Gastroesophageal sphincter (tissue), 4 donors: ENCODE measurements around the gene ESCO1. TPM values are rescaled to one million over a fixed set of nuclear protein-coding genes. Genes with fewer than 3 reads are reported as not detected.

ENCODE experiments used
- ATAC-seq: fragments of 150-250 bp; one replicate; pipeline ENCODE4 v1.9.1; 2016; ENCODE audit warnings: mild to moderate bottlenecking, moderate library complexity
- H3K27ac ChIP-seq, 4 donors: fragments of 200-600 bp; sonication (generic) in 3 of 4; 1 replicate in 3 of 4; 2 replicates in 1 of 4; pipeline ENCODE4 v1.5.1; 2016 to 2019
- H3K27me3 ChIP-seq: fragments of 200-600 bp; sonication (generic); one replicate; pipeline ENCODE4 v1.5.1; 2019
- H3K36me3 ChIP-seq, 2 donors: fragments of 200-600 bp; sonication (generic); one replicate each; pipeline ENCODE4 v1.5.1; 2019; ENCODE audit warnings: control low read depth in 1 of 2
- H3K4me1 ChIP-seq, 3 donors: fragments of 200-600 bp; sonication (generic); 1 replicate in 2 of 3; 2 replicates in 1 of 3; pipeline ENCODE4 v1.5.1; 2016 to 2019; ENCODE audit warnings: control low read depth in 2 of 3
- H3K4me3 ChIP-seq, 2 donors: fragments of 200-600 bp; sonication (generic); one replicate each; pipeline ENCODE4 v1.5.1; 2019; ENCODE audit warnings: mild to moderate bottlenecking in 1 of 2, moderate library complexity in 1 of 2
- H3K9me3 ChIP-seq, 3 donors: fragments of 200-600 bp; sonication (generic); one replicate each; pipeline ENCODE4 v1.5.1; 2017 to 2019; ENCODE audit warnings: control low read depth in 2 of 3
- EP300 ChIP-seq: sonication (generic); formaldehyde crosslinking; IDR thresholded peaks from one replicate; pipeline ENCODE4 v1.6.1; 2017; ENCODE audit warnings: antibody characterized with exemption, mild to moderate bottlenecking
- POLR2A ChIP-seq, 2 donors: fragments of 450-650 bp; IDR thresholded peaks; one replicate each; pipeline ENCODE4 v1.6.1; 2017; ENCODE audit warnings: antibody characterized with exemption in 2 of 2, mild to moderate bottlenecking in 2 of 2, moderate library complexity in 1 of 2
- POLR2AphosphoS5 ChIP-seq: sonication (generic); formaldehyde crosslinking; IDR thresholded peaks from one replicate; pipeline ENCODE4 v1.6.1; 2017; ENCODE audit warnings: antibody characterized with exemption
- WGBS, 2 donors: methylation state at CpG; one replicate each; pipeline ENCODE4 v1.1.5; 2018; ENCODE audit warnings: low coverage in 1 of 2; 5-methylcytosine and 5-hydroxymethylcytosine counted together
- total RNA-seq, 4 donors: library from RNA; depleted of rRNA; stranded (reverse); fragments of >200 nt; gene quantifications; one replicate each; pipeline ENCODE4 v1.1.0, GENCODE V29; 2016
- TF ChIP-seq, protein P1 (sequence below), 4 experiments: fragments of 200-600 bp in 2 of 4; fragments of 450-650 bp in 2 of 4; sonication (generic) in 1 of 4; IDR thresholded peaks; one replicate each; pipeline ENCODE4 v1.5.1; 2017 to 2019; ENCODE audit warnings: antibody characterized with exemption in 4 of 4, mild to moderate bottlenecking in 2 of 4, moderate library complexity in 2 of 4

ESCO1 gene
- total RNA-seq, 4 donors from 2014 or later, result 13.2 to 23.4 (median 19.1) TPM

GRCh38 chr18:21502661-21503060, 97.8 kb downstream of the ESCO1 start:
- Histone ChIP-seq H3K9me3 (no peaks in the 10 kb centered on the region), H3K27me3 (no peaks in the 10 kb centered on the region), H3K4me3 (no peak overlapping the region), H3K4me1 (peaks cover 0 to 11% (median 0%) of the 10 kb centered on the region in 3 donors), H3K27ac (no peak overlapping the region), H3K36me3 (peaks cover 0 to 2% of the 10 kb centered on the region in 2 donors)
- no peak for TF ChIP-seq POLR2AphosphoS5
- TF ChIP-seq POLR2A (IDR thresholded peaks at IDR 0.05), result no peak
- no peak for TF ChIP-seq EP300
- TF ChIP-seq, protein P1, sequence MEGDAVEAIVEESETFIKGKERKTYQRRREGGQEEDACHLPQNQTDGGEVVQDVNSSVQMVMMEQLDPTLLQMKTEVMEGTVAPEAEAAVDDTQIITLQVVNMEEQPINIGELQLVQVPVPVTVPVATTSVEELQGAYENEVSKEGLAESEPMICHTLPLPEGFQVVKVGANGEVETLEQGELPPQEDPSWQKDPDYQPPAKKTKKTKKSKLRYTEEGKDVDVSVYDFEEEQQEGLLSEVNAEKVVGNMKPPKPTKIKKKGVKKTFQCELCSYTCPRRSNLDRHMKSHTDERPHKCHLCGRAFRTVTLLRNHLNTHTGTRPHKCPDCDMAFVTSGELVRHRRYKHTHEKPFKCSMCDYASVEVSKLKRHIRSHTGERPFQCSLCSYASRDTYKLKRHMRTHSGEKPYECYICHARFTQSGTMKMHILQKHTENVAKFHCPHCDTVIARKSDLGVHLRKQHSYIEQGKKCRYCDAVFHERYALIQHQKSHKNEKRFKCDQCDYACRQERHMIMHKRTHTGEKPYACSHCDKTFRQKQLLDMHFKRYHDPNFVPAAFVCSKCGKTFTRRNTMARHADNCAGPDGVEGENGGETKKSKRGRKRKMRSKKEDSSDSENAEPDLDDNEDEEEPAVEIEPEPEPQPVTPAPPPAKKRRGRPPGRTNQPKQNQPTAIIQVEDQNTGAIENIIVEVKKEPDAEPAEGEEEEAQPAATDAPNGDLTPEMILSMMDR (IDR thresholded peaks at IDR 0.05), result no peak
- no peak for ATAC-seq
- WGBS, 2 donors, result 76% methylated on average over 6 of the region's 7 CpGs; no CpG with 5 or more reads in 1 of the 2 donors

DNA sequence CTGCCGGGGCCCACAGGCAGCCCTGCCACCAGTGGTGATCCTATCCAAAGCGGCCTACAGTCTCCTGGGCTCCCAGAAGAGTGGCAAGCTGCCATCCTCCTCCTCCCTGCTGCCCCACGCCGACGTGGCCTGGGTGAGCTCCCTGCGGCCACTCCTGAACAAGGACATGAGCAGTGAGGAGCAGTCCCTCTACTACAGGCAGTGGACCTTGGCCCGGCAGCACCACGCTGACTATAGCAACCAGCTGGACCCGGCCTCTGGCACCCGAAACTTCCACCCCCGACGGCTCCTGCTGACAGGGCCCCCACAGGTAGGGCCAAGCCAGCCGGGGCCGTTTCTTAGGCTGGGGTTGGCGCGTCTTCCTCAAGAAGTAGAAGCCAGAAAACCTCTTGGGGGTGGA, 100.5 kb downstream of the ESCO1 start:
- no peak overlapping the region for H3K4me3 ChIP-seq
- peaks cover 0 to 24% (median 0%) of the 10 kb centered on the region in 3 donors for H3K4me1 ChIP-seq
- no peaks in the 10 kb centered on the region for H3K9me3 ChIP-seq
- no CpG with 5 or more reads among the region's 16 CpGs for WGBS, 2 donors
- TF ChIP-seq EP300 (no peak), POLR2AphosphoS5 (no peak), POLR2A (IDR thresholded peaks at IDR 0.05) (no peak)
- TF ChIP-seq, protein P1 (IDR thresholded peaks at IDR 0.05), result no peak
- no peak for ATAC-seq
- H3K27ac ChIP-seq, result no peak overlapping the region
- no peaks in the 10 kb centered on the region for H3K36me3 ChIP-seq
- H3K27me3 ChIP-seq, result no peaks in the 10 kb centered on the region

DNA sequence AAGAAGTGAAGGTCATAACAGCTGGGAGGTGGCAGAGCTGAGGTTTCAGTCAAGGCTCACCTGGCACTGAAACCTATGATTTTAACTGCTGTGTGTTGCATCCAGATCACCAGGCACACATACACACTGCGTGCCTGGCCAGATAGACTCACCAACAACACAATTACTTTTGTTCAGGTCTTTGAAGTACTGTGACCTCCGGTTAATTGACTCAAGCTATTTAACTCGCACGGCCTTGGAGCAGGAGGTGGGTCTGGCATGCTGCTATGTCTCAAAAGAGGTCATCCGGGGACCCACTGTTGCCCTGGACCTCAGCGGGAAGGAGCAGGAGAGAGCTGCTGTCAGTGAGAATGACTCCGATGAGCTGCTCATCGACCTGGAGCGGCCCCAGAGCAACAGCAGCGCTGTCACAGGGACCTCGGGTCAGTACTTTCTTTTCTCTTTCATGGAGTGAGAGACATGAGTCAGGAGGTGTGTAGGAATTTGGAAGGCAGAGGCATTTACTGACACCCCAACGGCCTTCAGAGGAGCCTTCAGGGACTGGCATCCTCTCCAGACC, 104.1 kb downstream of the ESCO1 start:
- H3K27ac ChIP-seq, result no peak overlapping the region
- H3K36me3 ChIP-seq, result no peaks in the 10 kb centered on the region
- H3K27me3 ChIP-seq, result no peaks in the 10 kb centered on the region
- H3K4me3 ChIP-seq, result no peak overlapping the region
- H3K4me1 ChIP-seq, result peaks cover 0 to 20% (median 0%) of the 10 kb centered on the region in 3 donors
- WGBS, 2 donors, result 74 to 93% methylated on average over 3 to 7 of the region's 12 CpGs
- no peak for ATAC-seq
- H3K9me3 ChIP-seq, result no peaks in the 10 kb centered on the region
- TF ChIP-seq, protein P1 (IDR thresholded peaks at IDR 0.05), result no peak
- TF ChIP-seq POLR2A (IDR thresholded peaks at IDR 0.05) (no peak), POLR2AphosphoS5 (no peak), EP300 (no peak)

GRCh38 chr18:21490748-21491147, 109.8 kb downstream of the ESCO1 start:
- WGBS, 2 donors, result 73 to 94% methylated on average over 2 to 4 of the region's 4 CpGs
- TF ChIP-seq EP300, result no peak
- TF ChIP-seq, protein P1 (IDR thresholded peaks at IDR 0.05), result no peak
- TF ChIP-seq POLR2A (IDR thresholded peaks at IDR 0.05), result no peak
- TF ChIP-seq POLR2AphosphoS5, result no peak
- no peak for ATAC-seq

DNA sequence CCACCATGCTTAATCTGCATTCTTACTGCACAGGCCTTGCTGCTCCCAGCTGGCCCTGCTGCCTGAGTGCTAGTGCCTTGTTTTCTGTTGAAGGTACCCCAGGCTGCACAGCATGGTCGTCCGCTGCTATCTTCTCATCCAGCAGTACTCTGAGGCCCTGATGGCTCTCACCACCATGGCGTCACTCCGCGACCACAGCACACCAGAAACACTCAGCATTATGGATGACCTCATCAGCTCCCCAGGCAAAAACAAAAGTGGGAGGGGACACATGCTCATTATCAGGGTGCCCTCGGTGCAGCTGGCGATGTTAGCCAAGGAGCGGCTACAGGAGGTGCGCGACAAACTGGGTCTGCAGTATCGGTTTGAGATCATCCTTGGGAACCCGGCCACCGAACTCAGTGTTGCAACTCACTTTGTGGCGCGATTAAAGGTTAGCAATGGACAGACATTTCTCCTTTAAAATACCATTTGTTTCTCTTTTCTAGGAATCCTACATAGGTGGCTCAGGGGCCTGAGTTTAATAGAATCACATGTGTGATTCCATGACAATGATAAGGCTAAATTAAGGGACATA, 110.5 kb downstream of the ESCO1 start:
- TF ChIP-seq POLR2A (IDR thresholded peaks at IDR 0.05) (no peak), EP300 (no peak), POLR2AphosphoS5 (no peak)
- TF ChIP-seq, protein P1 (IDR thresholded peaks at IDR 0.05), result no peak
- no peaks in the 10 kb centered on the region for H3K4me1 ChIP-seq
- WGBS, 2 donors, result 95 to 98% methylated on average over 8 to 10 of the region's 15 CpGs
- no peak overlapping the region for H3K27ac ChIP-seq
- no peaks in the 10 kb centered on the region for H3K27me3 ChIP-seq
- H3K36me3 ChIP-seq, result no peaks in the 10 kb centered on the region
- H3K4me3 ChIP-seq, result no peak overlapping the region
- ATAC-seq, result no peak
- H3K9me3 ChIP-seq, result no peaks in the 10 kb centered on the region

More at GRCh38 chr18:21490748-21491147, 109.8 kb downstream of the ESCO1 start:
- peaks cover 0 to 6% (median 0%) of the 10 kb centered on the region in 3 donors for H3K4me1 ChIP-seq
- H3K27me3 ChIP-seq, result no peaks in the 10 kb centered on the region
- H3K36me3 ChIP-seq, result no peaks in the 10 kb centered on the region
- H3K9me3 ChIP-seq, result no peaks in the 10 kb centered on the region
- H3K4me3 ChIP-seq, result no peak overlapping the region
- no peak overlapping the region for H3K27ac ChIP-seq
